SK-N-SH treated with all-trans-retinoic acid at 6 μM for 48 hours (cell line): ENCODE measurements around the gene FNIP1.

ENCODE experiments used
- RARB ChIP-seq: fragments of 250-450 bp; sonication (Bioruptor Pico); IDR thresholded peaks from 2 replicates; pipeline ENCODE4 v1.8.0; 2021; ENCODE audit warnings: mild to moderate bottlenecking, moderate library complexity
- ZFP30 ChIP-seq: fragments of 450-650 bp; formaldehyde crosslinking; IDR thresholded peaks from 2 replicates; pipeline ENCODE4 v1.5.0; 2022; ENCODE audit warnings: mild to moderate bottlenecking, moderate library complexity
- ZNF70 ChIP-seq: fragments of 450-650 bp; formaldehyde crosslinking; IDR thresholded peaks from 2 replicates; pipeline ENCODE4 v1.5.0; 2020; ENCODE audit warnings: mild to moderate bottlenecking, moderate library complexity
- TF ChIP-seq, protein P1 (sequence below): fragments of 250-450 bp; sonication (Bioruptor Pico); IDR thresholded peaks from 2 replicates; pipeline ENCODE4 v1.8.0; 2020; ENCODE audit warnings: mild to moderate bottlenecking, moderate library complexity, borderline replicate concordance

- TF ChIP-seq ZNF70 (CRISPR knock-in tag) (no peak), ZFP30 (no peak), RARB (CRISPR knock-in tag) (no peak)
- TF ChIP-seq, protein P1, sequence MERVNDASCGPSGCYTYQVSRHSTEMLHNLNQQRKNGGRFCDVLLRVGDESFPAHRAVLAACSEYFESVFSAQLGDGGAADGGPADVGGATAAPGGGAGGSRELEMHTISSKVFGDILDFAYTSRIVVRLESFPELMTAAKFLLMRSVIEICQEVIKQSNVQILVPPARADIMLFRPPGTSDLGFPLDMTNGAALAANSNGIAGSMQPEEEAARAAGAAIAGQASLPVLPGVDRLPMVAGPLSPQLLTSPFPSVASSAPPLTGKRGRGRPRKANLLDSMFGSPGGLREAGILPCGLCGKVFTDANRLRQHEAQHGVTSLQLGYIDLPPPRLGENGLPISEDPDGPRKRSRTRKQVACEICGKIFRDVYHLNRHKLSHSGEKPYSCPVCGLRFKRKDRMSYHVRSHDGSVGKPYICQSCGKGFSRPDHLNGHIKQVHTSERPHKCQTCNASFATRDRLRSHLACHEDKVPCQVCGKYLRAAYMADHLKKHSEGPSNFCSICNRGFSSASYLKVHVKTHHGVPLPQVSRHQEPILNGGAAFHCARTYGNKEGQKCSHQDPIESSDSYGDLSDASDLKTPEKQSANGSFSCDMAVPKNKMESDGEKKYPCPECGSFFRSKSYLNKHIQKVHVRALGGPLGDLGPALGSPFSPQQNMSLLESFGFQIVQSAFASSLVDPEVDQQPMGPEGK = no peak
These were observed 157.7 kb downstream of the FNIP1 start for GRCh38 chr5:131639148-131639547.
